Measurements from ENCODE around the gene LPP. TPM values are rescaled to one million over a fixed set of nuclear protein-coding genes. Genes with fewer than 3 reads are reported as not detected.

The LPP gene
- total RNA-seq, 1 experiment from 2014 or later: 54.0 TPM

GRCh38 chr3:188539631-188540194, 385.8 kb downstream of the LPP start:
- RAD21 ChIA-PET (ENCODE audit: low non-redundant PET in 1 of 2, low total read pairs in 2 of 2, uncharacterized antibody in 2 of 2, unreplicated experiment in 2 of 2): no interaction called here
- Histone ChIP-seq H3K79me2 (ENCODE audit: insufficient read depth, low read length) (no peaks in the 10 kb centered on the region), H3K9me2 (ENCODE audit: insufficient read depth) (no peaks in the 10 kb centered on the region), H4K20me1 (ENCODE audit: insufficient read depth) (no peaks in the 10 kb centered on the region), H3K4me2 (ENCODE audit: low read length) (no peak overlapping the region), H3K4me3 (replicated peaks in 1 of 2; ENCODE audit: low read depth in 1 of 2, low read length in 2 of 2) (no peak overlapping the region), H3K9ac (ENCODE audit: low read length) (no peak overlapping the region), H3K36me3 (ENCODE audit: control insufficient read depth in 1 of 2, insufficient read depth in 2 of 2, low read length in 2 of 2) (no peaks in the 10 kb centered on the region), H2AFZ (ENCODE audit: low read depth, low read length, poor library complexity, severe bottlenecking) (no peak overlapping the region), H3K27ac (ENCODE audit: low read depth, low read length) (no peak overlapping the region), H3K4me1 (ENCODE audit: control insufficient read depth in 1 of 2, insufficient read depth in 2 of 2, low read length in 2 of 2) (no peaks in the 10 kb centered on the region), H3K27me3 (ENCODE audit: insufficient read depth, low read length) (no peaks in the 10 kb centered on the region), H3K9me3 (ENCODE audit: control insufficient read depth in 1 of 2, insufficient read depth in 1 of 2, low read depth in 1 of 2, low read length in 2 of 2) (no peaks in the 10 kb centered on the region)
- TF ChIP-seq RAD21 (IDR thresholded peaks at IDR 0.05; ENCODE audit: low read depth) (no peak), POLR2A (IDR thresholded peaks at IDR 0.05; ENCODE audit: borderline replicate concordance, extremely low read depth, insufficient read depth, insufficient read length) (no peak), ZNF274 (IDR thresholded peaks at IDR 0.05; ENCODE audit: low read depth, low read length) (no peak), ZBTB33 (IDR thresholded peaks at IDR 0.05; ENCODE audit: extremely low read depth, insufficient replicate concordance, low read length) (no peak), ZFX (IDR thresholded peaks at IDR 0.05) (no peak), CTCF (IDR thresholded peaks at IDR 0.05 in 2 of 3, conservative IDR thresholded peaks at IDR 0.05 in 1 of 3; ENCODE audit: borderline replicate concordance in 1 of 3, insufficient read depth in 1 of 3, low read depth in 2 of 3, low read length in 2 of 3) (no peak), SP1 (IDR thresholded peaks at IDR 0.05; ENCODE audit: low read depth) (no peak), POLR2AphosphoS5 (IDR thresholded peaks at IDR 0.05; ENCODE audit: low read depth, low read length) (no peak), EZH2phosphoT487 (IDR thresholded peaks at IDR 0.05; ENCODE audit: borderline replicate concordance) (no peak), EGR1 (IDR thresholded peaks at IDR 0.05; ENCODE audit: low read depth) (no peak), TCF7L2 (IDR thresholded peaks at IDR 0.05; ENCODE audit: borderline replicate concordance, extremely low read depth, insufficient read depth, insufficient read length) (no peak), YY1 (IDR thresholded peaks at IDR 0.05; ENCODE audit: extremely low read depth, insufficient replicate concordance, low read depth, low read length) (no peak), ATF3 (IDR thresholded peaks at IDR 0.05) (no peak), CBX3 (IDR thresholded peaks at IDR 0.05; ENCODE audit: low read depth) (no peak), SRF (IDR thresholded peaks at IDR 0.05; ENCODE audit: low read depth) (no peak), ELF1 (IDR thresholded peaks at IDR 0.05; ENCODE audit: borderline replicate concordance, low read depth) (no peak), MAX (IDR thresholded peaks at IDR 0.05) (no peak), EZH2 (IDR thresholded peaks at IDR 0.05) (no peak)
- POLR2A ChIA-PET: no interaction called here
- intact Hi-C loops (cut with micrococcal nuclease): loop anchor here (10.0 kb wide), 1 partner anchor 795 kb away; the partner anchor contains the start of gene BCL6
- CTCF ChIA-PET: no interaction called here
- DNase-seq (ENCODE audit: low read depth, low spot score): no peak
- no peak for ATAC-seq
- BruUV-seq (replicated peaks): no TSS peak
